ENCODE results near the gene LRRC10.

The LRRC10 gene

GRCh38 chr12:69566603-69567002 is 44.1 kb downstream of the LRRC10 start:
- peak; percentile 43 for DNase-seq

- DNase-seq, result no peak
Measured at GRCh38 chr12:69563166-69563762, 47.4 kb downstream of the LRRC10 start.
